Measurements from ENCODE around the gene OR51B6. TPM values are rescaled to one million over a fixed set of nuclear protein-coding genes. Genes with fewer than 3 reads are reported as not detected.
"Not testable (repeated sequence)": the region's sequence is repeated elsewhere in the genome, so short reads cannot be mapped to it uniquely, and the experiment has no call there.

Gene OR51B6
- total and polyA plus RNA-seq, 2 of the 13 experiments (the other 11 are each of a cell fraction or from before 2014, with no cell fraction given): not detected

- no peak overlapping the region for H3K27ac ChIP-seq (ENCODE audit: extremely low read length, insufficient read depth, low read length)
- no TSS peak for BruUV-seq (replicated peaks)
- POLR2A ChIA-PET: no interaction called here
- H4K20me1 ChIP-seq (ENCODE audit: insufficient read depth, low read length): no peaks in the 10 kb centered on the region
- TF ChIP-seq CEBPB (IDR thresholded peaks at IDR 0.05; ENCODE audit: borderline replicate concordance, low read depth, low read length) (0 out of 2 replicates have a peak, but pooled peaks have one; percentile 5), ZNF503 (CRISPR knock-in tag; IDR thresholded peaks at IDR 0.05) (no peak)
- no peak for ATAC-seq
- no peak overlapping the region for H2AFZ ChIP-seq (ENCODE audit: low read length)
- no peak overlapping the region for H3K4me3 ChIP-seq (replicated peaks in 1 of 3; ENCODE audit: insufficient read depth in 1 of 3, low read depth in 2 of 3, low read length in 3 of 3)
- H3K79me2 ChIP-seq (ENCODE audit: insufficient read depth, low read length): no peaks in the 10 kb centered on the region
- H3K36me3 ChIP-seq (replicated peaks in 1 of 2; ENCODE audit: control insufficient read depth in 1 of 2, insufficient read depth in 2 of 2, low read length in 2 of 2): no peaks in the 10 kb centered on the region
- intact Hi-C loops (cut with micrococcal nuclease; ENCODE audit: unreplicated experiment): no loop called here
- no peaks in the 10 kb centered on the region for H3K27me3 ChIP-seq (ENCODE audit: control insufficient read depth in 1 of 2, insufficient read depth in 2 of 2, low read length in 2 of 2)
- in situ Hi-C loops (cut with HindIII; ENCODE audit: extremely low pct_ligation_motif_present, low pct_unique_long_range_greater_than_20kb): no loop called here
- 0% methylated on average over 1 of the region's 1 CpG for WGBS (ENCODE audit: low lambda C conversion rate)
- no peak for DNase-seq (ENCODE audit: low spot score)
- no peak overlapping the region for H3K4me2 ChIP-seq (ENCODE audit: low read depth, low read length)
- FAIRE-seq: no peak
- CTCF ChIA-PET (ENCODE audit: low intra/inter-chr PET ratio, low total read pairs): no interaction called here
- no peaks in the 10 kb centered on the region for H3K9me3 ChIP-seq (ENCODE audit: low read length)
- no peaks in the 10 kb centered on the region for H3K4me1 ChIP-seq (ENCODE audit: insufficient read depth, low read length)
- no peak overlapping the region for H3K9ac ChIP-seq (ENCODE audit: insufficient read depth, low read depth, low read length)
Observed at GRCh38 chr11:5349550-5349949, 1.8 kb upstream of the OR51B6 start.

GRCh38 chr11:5356031-5356430 lies 4.7 kb downstream of the OR51B6 start:
- H2AFZ ChIP-seq (ENCODE audit: low read length); ATAC-seq; POLR2A ChIA-PET; H3K36me3 ChIP-seq (replicated peaks in 1 of 2; ENCODE audit: control insufficient read depth in 1 of 2, insufficient read depth in 2 of 2, low read length in 2 of 2); H3K79me2 ChIP-seq (ENCODE audit: insufficient read depth, low read length); CTCF ChIA-PET (ENCODE audit: low intra/inter-chr PET ratio, low total read pairs); H4K20me1 ChIP-seq (ENCODE audit: insufficient read depth, low read length); H3K4me2 ChIP-seq (ENCODE audit: low read depth, low read length); H3K27ac ChIP-seq (ENCODE audit: extremely low read length, insufficient read depth, low read length); in situ Hi-C loops (cut with HindIII; ENCODE audit: extremely low pct_ligation_motif_present, low pct_unique_long_range_greater_than_20kb); intact Hi-C loops (cut with micrococcal nuclease; ENCODE audit: unreplicated experiment); BruUV-seq (replicated peaks); H3K4me3 ChIP-seq (replicated peaks in 1 of 3; ENCODE audit: insufficient read depth in 1 of 3, low read depth in 2 of 3, low read length in 3 of 3); H3K27me3 ChIP-seq (ENCODE audit: control insufficient read depth in 1 of 2, insufficient read depth in 2 of 2, low read length in 2 of 2); H3K9me3 ChIP-seq (ENCODE audit: low read length); DNase-seq (ENCODE audit: low spot score); FAIRE-seq; H3K9ac ChIP-seq (ENCODE audit: insufficient read depth, low read depth, low read length); H3K4me1 ChIP-seq (ENCODE audit: insufficient read depth, low read length): not testable (repeated sequence)
- 2% methylated on average over 5 of the region's 5 CpGs for WGBS (ENCODE audit: low lambda C conversion rate)
